ENCODE measurements around the gene SREBF1. TPM values are rescaled to one million over a fixed set of nuclear protein-coding genes. Genes with fewer than 3 reads are reported as not detected.

SREBF1 gene
- total RNA-seq, 1 experiment from 2014 or later, result 230 TPM

DNA sequence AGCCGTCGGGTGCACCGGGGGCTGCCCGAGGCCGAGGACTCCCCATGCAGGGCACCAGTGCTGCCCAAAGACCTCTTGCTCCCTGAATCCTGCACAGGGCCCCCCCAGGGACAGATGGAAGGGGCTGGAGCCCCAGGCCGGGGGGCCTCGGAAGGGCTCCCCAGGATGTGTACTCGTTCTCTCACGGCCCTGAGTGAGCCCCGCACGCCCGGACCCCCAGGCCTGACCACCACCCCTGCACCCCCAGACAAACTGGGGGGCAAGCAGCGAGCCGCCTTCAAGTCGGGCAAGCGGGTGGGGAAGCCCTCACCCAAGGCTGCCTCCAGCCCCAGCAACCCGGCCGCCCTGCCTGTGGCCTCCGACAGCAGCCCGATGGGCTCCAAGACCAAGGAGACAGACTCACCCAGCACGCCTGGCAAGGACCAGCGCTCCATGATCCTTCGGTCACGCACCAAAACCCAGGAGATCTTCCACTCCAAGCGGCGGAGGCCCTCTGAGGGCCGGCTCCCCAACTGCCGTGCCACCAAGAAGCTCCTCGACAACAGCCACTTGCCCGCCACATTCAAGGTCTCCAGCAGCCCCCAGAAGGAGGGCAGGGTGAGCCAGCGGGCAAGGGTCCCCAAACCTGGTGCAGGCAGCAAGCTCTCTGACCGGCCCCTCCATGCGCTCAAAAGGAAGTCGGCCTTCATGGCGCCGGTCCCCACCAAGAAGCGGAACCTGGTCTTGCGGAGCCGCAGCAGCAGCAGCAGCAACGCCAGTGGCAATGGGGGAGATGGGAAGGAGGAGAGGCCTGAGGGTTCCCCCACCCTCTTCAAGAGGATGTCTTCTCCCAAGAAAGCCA lies 40.6 kb downstream of the SREBF1 start:
- in situ Hi-C loops (cut with HindIII; ENCODE audit: low pct_unique_long_range_greater_than_20kb, low sequenced_read_pairs), result no loop called here
- CTCF ChIA-PET, result interaction anchor here (0.6 kb wide), 1 partner anchor 29 kb away, joined by 7 read pairs; no protein-coding TSS in a partner anchor
- POLR2A ChIA-PET, result no interaction called here

DNA sequence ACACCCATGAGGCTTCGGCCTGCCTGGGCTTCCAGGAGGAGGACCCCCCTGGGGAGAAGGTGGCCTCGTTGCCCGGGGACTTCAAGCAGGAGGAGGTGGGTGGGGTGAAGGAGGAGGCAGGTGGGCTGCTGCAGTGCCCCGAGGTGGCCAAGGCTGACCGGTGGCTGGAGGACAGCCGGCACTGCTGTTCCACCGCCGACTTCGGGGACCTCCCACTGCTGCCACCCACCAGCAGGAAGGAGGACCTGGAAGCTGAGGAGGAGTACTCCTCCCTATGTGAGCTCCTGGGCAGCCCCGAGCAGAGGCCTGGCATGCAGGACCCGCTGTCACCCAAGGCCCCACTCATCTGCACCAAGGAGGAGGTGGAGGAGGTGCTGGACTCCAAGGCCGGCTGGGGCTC lies 41.5 kb downstream of the SREBF1 start:
- BruUV-seq (replicated peaks), result no TSS peak
- H3K27me3 ChIP-seq (ENCODE audit: control insufficient read depth, insufficient read depth, low read length), result no peaks in the 10 kb centered on the region
- DNase-seq (ENCODE audit: low read depth, low spot score), result no peak
- in situ Hi-C loops (cut with HindIII; ENCODE audit: low pct_unique_long_range_greater_than_20kb, low sequenced_read_pairs) (no loop called here), intact Hi-C loops (cut with micrococcal nuclease; ENCODE audit: unreplicated experiment) (no loop called here)
- TF ChIP-seq, protein P1, sequence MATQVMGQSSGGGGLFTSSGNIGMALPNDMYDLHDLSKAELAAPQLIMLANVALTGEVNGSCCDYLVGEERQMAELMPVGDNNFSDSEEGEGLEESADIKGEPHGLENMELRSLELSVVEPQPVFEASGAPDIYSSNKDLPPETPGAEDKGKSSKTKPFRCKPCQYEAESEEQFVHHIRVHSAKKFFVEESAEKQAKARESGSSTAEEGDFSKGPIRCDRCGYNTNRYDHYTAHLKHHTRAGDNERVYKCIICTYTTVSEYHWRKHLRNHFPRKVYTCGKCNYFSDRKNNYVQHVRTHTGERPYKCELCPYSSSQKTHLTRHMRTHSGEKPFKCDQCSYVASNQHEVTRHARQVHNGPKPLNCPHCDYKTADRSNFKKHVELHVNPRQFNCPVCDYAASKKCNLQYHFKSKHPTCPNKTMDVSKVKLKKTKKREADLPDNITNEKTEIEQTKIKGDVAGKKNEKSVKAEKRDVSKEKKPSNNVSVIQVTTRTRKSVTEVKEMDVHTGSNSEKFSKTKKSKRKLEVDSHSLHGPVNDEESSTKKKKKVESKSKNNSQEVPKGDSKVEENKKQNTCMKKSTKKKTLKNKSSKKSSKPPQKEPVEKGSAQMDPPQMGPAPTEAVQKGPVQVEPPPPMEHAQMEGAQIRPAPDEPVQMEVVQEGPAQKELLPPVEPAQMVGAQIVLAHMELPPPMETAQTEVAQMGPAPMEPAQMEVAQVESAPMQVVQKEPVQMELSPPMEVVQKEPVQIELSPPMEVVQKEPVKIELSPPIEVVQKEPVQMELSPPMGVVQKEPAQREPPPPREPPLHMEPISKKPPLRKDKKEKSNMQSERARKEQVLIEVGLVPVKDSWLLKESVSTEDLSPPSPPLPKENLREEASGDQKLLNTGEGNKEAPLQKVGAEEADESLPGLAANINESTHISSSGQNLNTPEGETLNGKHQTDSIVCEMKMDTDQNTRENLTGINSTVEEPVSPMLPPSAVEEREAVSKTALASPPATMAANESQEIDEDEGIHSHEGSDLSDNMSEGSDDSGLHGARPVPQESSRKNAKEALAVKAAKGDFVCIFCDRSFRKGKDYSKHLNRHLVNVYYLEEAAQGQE (IDR thresholded peaks at IDR 0.05; ENCODE audit: insufficient read depth in 1 of 2, low read depth in 2 of 2, low read length in 1 of 2), result no peak
- TF ChIP-seq POLR2AphosphoS5 (IDR thresholded peaks at IDR 0.05; ENCODE audit: low read depth, low read length) (no peak), TCF7L2 (IDR thresholded peaks at IDR 0.05; ENCODE audit: low read depth, low read length) (no peak), SIN3A (IDR thresholded peaks at IDR 0.05; ENCODE audit: borderline replicate concordance, insufficient read depth, low read depth, low read length) (no peak)
- TF ChIP-seq, protein P2, sequence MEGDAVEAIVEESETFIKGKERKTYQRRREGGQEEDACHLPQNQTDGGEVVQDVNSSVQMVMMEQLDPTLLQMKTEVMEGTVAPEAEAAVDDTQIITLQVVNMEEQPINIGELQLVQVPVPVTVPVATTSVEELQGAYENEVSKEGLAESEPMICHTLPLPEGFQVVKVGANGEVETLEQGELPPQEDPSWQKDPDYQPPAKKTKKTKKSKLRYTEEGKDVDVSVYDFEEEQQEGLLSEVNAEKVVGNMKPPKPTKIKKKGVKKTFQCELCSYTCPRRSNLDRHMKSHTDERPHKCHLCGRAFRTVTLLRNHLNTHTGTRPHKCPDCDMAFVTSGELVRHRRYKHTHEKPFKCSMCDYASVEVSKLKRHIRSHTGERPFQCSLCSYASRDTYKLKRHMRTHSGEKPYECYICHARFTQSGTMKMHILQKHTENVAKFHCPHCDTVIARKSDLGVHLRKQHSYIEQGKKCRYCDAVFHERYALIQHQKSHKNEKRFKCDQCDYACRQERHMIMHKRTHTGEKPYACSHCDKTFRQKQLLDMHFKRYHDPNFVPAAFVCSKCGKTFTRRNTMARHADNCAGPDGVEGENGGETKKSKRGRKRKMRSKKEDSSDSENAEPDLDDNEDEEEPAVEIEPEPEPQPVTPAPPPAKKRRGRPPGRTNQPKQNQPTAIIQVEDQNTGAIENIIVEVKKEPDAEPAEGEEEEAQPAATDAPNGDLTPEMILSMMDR (IDR thresholded peaks at IDR 0.05), result no peak
- CTCF ChIA-PET, result interaction anchor here (0.6 kb wide), 1 partner anchor 30 kb away, joined by 7 read pairs; no protein-coding TSS in a partner anchor
- no peaks in the 10 kb centered on the region for H3K9me3 ChIP-seq (ENCODE audit: control insufficient read depth, insufficient read depth, low read depth, low read length)
- no peak for ATAC-seq
- H3K27ac ChIP-seq (ENCODE audit: low read length), result no peak overlapping the region
- H3K36me3 ChIP-seq (ENCODE audit: control insufficient read depth, insufficient read depth, low read length), result no peaks in the 10 kb centered on the region
- POLR2A ChIA-PET, result no interaction called here
- peaks cover 2% of the 10 kb centered on the region; the same call in 1 of the 2 replicates for H3K4me1 ChIP-seq (ENCODE audit: control insufficient read depth, insufficient read depth, low read length)
- H3K4me3 ChIP-seq (ENCODE audit: low read depth in 2 of 2, low read length in 2 of 2), result no peak overlapping the region

More for the DNA sequence above, 40.6 kb downstream of the SREBF1 start:
- TF ChIP-seq SIN3A (IDR thresholded peaks at IDR 0.05; ENCODE audit: borderline replicate concordance, insufficient read depth, low read depth, low read length), result no peak
- TF ChIP-seq, protein P1 (IDR thresholded peaks at IDR 0.05; ENCODE audit: insufficient read depth in 1 of 2, low read depth in 2 of 2, low read length in 1 of 2), result no peak
- TF ChIP-seq POLR2AphosphoS5 (IDR thresholded peaks at IDR 0.05; ENCODE audit: low read depth, low read length), result no peak
- TF ChIP-seq, protein P2 (IDR thresholded peaks at IDR 0.05), result no peak
- TF ChIP-seq TCF7L2 (IDR thresholded peaks at IDR 0.05; ENCODE audit: low read depth, low read length), result no peak
- no TSS peak for BruUV-seq (replicated peaks)
- Histone ChIP-seq H3K36me3 (ENCODE audit: control insufficient read depth, insufficient read depth, low read length) (no peaks in the 10 kb centered on the region), H3K4me1 (ENCODE audit: control insufficient read depth, insufficient read depth, low read length) (peaks cover 2% of the 10 kb centered on the region; the same call in 1 of the 2 replicates), H3K27me3 (ENCODE audit: control insufficient read depth, insufficient read depth, low read length) (no peaks in the 10 kb centered on the region), H3K4me3 (ENCODE audit: low read depth in 2 of 2, low read length in 2 of 2) (no peak overlapping the region), H3K27ac (ENCODE audit: low read length) (no peak overlapping the region), H3K9me3 (ENCODE audit: control insufficient read depth, insufficient read depth, low read depth, low read length) (no peaks in the 10 kb centered on the region)
- ATAC-seq (no peak), DNase-seq (ENCODE audit: low read depth, low spot score) (no peak)
- intact Hi-C loops (cut with micrococcal nuclease; ENCODE audit: unreplicated experiment), result no loop called here
